K562 (cell line): ENCODE measurements around the gene ASS1. TPM values are rescaled to one million over a fixed set of nuclear protein-coding genes. Genes with fewer than 3 reads are reported as not detected.

Experiments
- ATAC-seq: fragments of 200-7000 bp; cut with Tn5 transposase; 3 replicates; pipeline ENCODE4 v1.9.1; 2020; ENCODE audit warnings: moderate library complexity
- BruUV-seq: library from RNA; stranded (reverse); fragments of 400-500 nt; replicated peaks from 2 replicates; lab custom pipeline; 2021; lab: Mats Ljungman, UMichigan
- CTCF ChIA-PET: fragments of 300-600 bp; formaldehyde crosslinking; extraction: SDS; loops from one replicate; lab custom pipeline; 2021; ENCODE audit warnings: low intra/inter-chr PET ratio; lab: Yijun Ruan, JAX
- POLR2A ChIA-PET: fragments of 300-600, 350-650 bp; sonication (Branson Sonifier 250); formaldehyde crosslinking; extraction: SDS; loops from one replicate; lab custom pipeline; 2021; ENCODE audit warnings: antibody characterized with exemption, inconsistent platforms; lab: Yijun Ruan, JAX
- DNase-seq, 4 experiments: peaks; one replicate each; pipeline versions ENCODE4 v3.0.0 to v3.0.0-alpha.2; 2011 to 2018; ENCODE audit warnings: low spot score in 3 of 4, mixed read lengths in 3 of 4; ENCODE audit errors: extremely low read depth in 1 of 4
- FAIRE-seq: peaks from 2 replicates; lab custom pipeline; 2011; peaks lifted over from hg19 to GRCh38; lab: Jason Lieb, UNC
- H2AFZ ChIP-seq: 2 replicates; pipeline ENCODE4 v1.6.0; 2011; ENCODE audit warnings: low read depth, low read length, control low read depth, inconsistent platforms
- H3K27ac ChIP-seq: fragments of 200-600 bp; 3 replicates; pipeline ENCODE4 v1.8.0; 2011; ENCODE audit warnings: low read depth, mild to moderate bottlenecking, control low read depth, inconsistent platforms, low read length, moderate library complexity, mixed read lengths; ENCODE audit errors: extremely low read depth
- H3K27me3 ChIP-seq, 2 experiments: fragments of 300-600 bp in 1 of 2; 2 replicates in 1 of 2; 3 replicates in 1 of 2; pipeline versions ENCODE4 v1.6.0 to v1.8.0; 2011; ENCODE audit warnings: inconsistent platforms in 2 of 2, low read length in 2 of 2, mild to moderate bottlenecking in 1 of 2, mixed read lengths in 1 of 2, moderate library complexity in 1 of 2; ENCODE audit not compliant: control insufficient read depth in 2 of 2, insufficient read depth in 2 of 2
- H3K36me3 ChIP-seq: fragments of 300-600 bp; 3 replicates; pipeline ENCODE4 v1.8.0; 2011; ENCODE audit warnings: mild to moderate bottlenecking, low read length, inconsistent platforms; ENCODE audit not compliant: control insufficient read depth, insufficient read depth
- H3K4me1 ChIP-seq, 2 experiments: fragments of 200-600 bp in 1 of 2; replicated peaks in 1 of 2; 2 replicates in 1 of 2; 3 replicates in 1 of 2; pipeline versions ENCODE4 v1.5.1 to v1.8.0; 2011; ENCODE audit warnings: inconsistent platforms in 2 of 2, low read length in 2 of 2, mild to moderate bottlenecking in 1 of 2, mixed read lengths in 1 of 2, moderate library complexity in 1 of 2; ENCODE audit not compliant: control insufficient read depth in 2 of 2, insufficient read depth in 2 of 2
- H3K4me2 ChIP-seq: 2 replicates; pipeline ENCODE4 v1.6.1; 2011; ENCODE audit warnings: low read length, control low read depth, inconsistent platforms, mixed read lengths; ENCODE audit not compliant: insufficient read depth
- H3K4me3 ChIP-seq: fragments of 200-600 bp; sonication (generic), shearing (Covaris generic); 2 replicates; pipeline ENCODE4 v1.5.1; 2016; ENCODE audit warnings: control low read depth, inconsistent platforms
- H3K79me2 ChIP-seq: fragments of 200-600 bp; 3 replicates; pipeline ENCODE4 v1.8.0; 2011; ENCODE audit warnings: low read length, inconsistent platforms; ENCODE audit not compliant: control insufficient read depth, insufficient read depth
- H3K9ac ChIP-seq, 2 experiments: 2 replicates each; pipeline versions ENCODE4 v1.6.0 to v1.6.1; 2011; ENCODE audit warnings: low read depth in 2 of 2, low read length in 2 of 2, control low read depth in 1 of 2, inconsistent platforms in 1 of 2, mild to moderate bottlenecking in 1 of 2, mixed read lengths in 1 of 2; ENCODE audit not compliant: insufficient read depth in 1 of 2
- H3K9me1 ChIP-seq: one replicate; pipeline ENCODE4 v1.6.0; 2011; ENCODE audit warnings: inconsistent platforms, mild to moderate bottlenecking, low read length, moderate library complexity; ENCODE audit not compliant: control insufficient read depth, insufficient read depth
- H3K9me3 ChIP-seq: replicated peaks from 2 replicates; pipeline ENCODE4 v1.5.1; 2011; ENCODE audit warnings: low read depth, low read length, inconsistent platforms; ENCODE audit not compliant: control insufficient read depth, insufficient read depth
- H4K20me1 ChIP-seq: replicated peaks from 2 replicates; pipeline ENCODE4 v1.6.1; 2011; ENCODE audit warnings: low read length, inconsistent platforms, mixed read lengths; ENCODE audit not compliant: control insufficient read depth, insufficient read depth
- CBX3 ChIP-seq, 2 experiments: IDR thresholded peaks; 1 replicate in 1 of 2; 2 replicates in 1 of 2; pipeline ENCODE4 v1.6.1; 2012; ENCODE audit warnings: inconsistent platforms in 2 of 2, low read length in 2 of 2, borderline replicate concordance in 1 of 2, control low read depth in 1 of 2
- DDX20 ChIP-seq: fragments of 450-650 bp; IDR thresholded peaks from 2 replicates; pipeline ENCODE4 v1.6.1; 2016; ENCODE audit warnings: missing genetic modification characterization, low read depth, mild to moderate bottlenecking, missing compliant biosample characterization, moderate library complexity
- DIDO1 ChIP-seq: fragments of 450-650 bp; IDR thresholded peaks from 2 replicates; pipeline ENCODE4 v1.6.1; 2016; ENCODE audit warnings: low read depth, missing biosample characterization, missing genetic modification characterization
- KDM2B ChIP-seq: fragments of 250-450 bp; sonication (Bioruptor Pico); IDR thresholded peaks from 2 replicates; pipeline ENCODE4 v1.8.0; 2021; ENCODE audit warnings: mild to moderate bottlenecking, moderate library complexity
- KDM5B ChIP-seq: fragments of 200-600 bp; sonication (generic); IDR thresholded peaks from 2 replicates; pipeline ENCODE4 v1.6.1; 2012; ENCODE audit warnings: low read depth, mild to moderate bottlenecking, moderate library complexity, low read length, control low read depth, inconsistent platforms; ENCODE audit not compliant: insufficient replicate concordance
- MED1 ChIP-seq: sonication (generic); formaldehyde crosslinking; IDR thresholded peaks from 2 replicates; pipeline ENCODE4 v1.8.1; 2023; ENCODE audit warnings: missing genetic modification reagents, borderline replicate concordance
- NCOA2 ChIP-seq, 2 experiments: fragments of 450-650 bp; IDR thresholded peaks; 2 replicates each; pipeline ENCODE4 v1.6.1; 2018; ENCODE audit warnings: mild to moderate bottlenecking in 2 of 2, moderate library complexity in 1 of 2; ENCODE audit not compliant: partially characterized antibody in 2 of 2
- PTRF ChIP-seq: fragments of 450-650 bp; IDR thresholded peaks from 2 replicates; pipeline ENCODE4 v1.6.1; 2016; ENCODE audit warnings: mild to moderate bottlenecking, missing genetic modification characterization, missing compliant biosample characterization
- SIN3B ChIP-seq: fragments of 450-650 bp; IDR thresholded peaks from 2 replicates; pipeline ENCODE4 v1.6.1; 2017; ENCODE audit warnings: low read depth, mild to moderate bottlenecking, moderate library complexity
- ZNF668 ChIP-seq: fragments of 250-450 bp; sonication (Bioruptor Pico); IDR thresholded peaks from 2 replicates; pipeline ENCODE4 v1.8.0; 2022; ENCODE audit warnings: mild to moderate bottlenecking, inconsistent platforms
- WGBS: fragments of 100-300 bp; shearing (Covaris generic); methylation state at CpG from one replicate; pipeline ENCODE4 v1.1.6; 2016; ENCODE audit warnings: low coverage, mixed read lengths; ENCODE audit not compliant: insufficient coverage; ENCODE audit errors: missing lambda C conversion rate; 5-methylcytosine and 5-hydroxymethylcytosine counted together
- in situ Hi-C: fragments of 300-500 bp; cut with MboI; formaldehyde crosslinking; loops from 4 replicates; pipeline ENCODE4 v1.15.0; 2018; ENCODE audit warnings: inconsistent platforms, mixed read lengths
- intact Hi-C: fragments of 100-400 bp; cut with micrococcal nuclease; formaldehyde crosslinking; loops from 2 replicates; pipeline ENCODE4 v1.14.2; 2022
- polyA plus RNA-seq, 8 experiments: library from polyadenylated mRNA; depleted of rRNA in 4 of 8; stranded (reverse) in 5 of 8; unstranded in 3 of 8; fragments of >200 nt; fragmentation: Nextera tagmentation in 2 of 8; fragmentation: Illumina TruSeq in 1 of 8; extraction: Ambion mirVana in 2 of 8; extraction: Trizol in 1 of 8; gene quantifications; 2 replicates each; pipeline versions ENCODE4 v1.2.1 to v1.2.3, GENCODE V29; 2011 to 2014; ENCODE audit warnings: inconsistent platforms in 1 of 8, missing spikeins in 1 of 8
- total RNA-seq, 7 experiments: library from RNA; depleted of rRNA in 6 of 7; stranded (reverse); fragments of >200 nt in 6 of 7; fragmentation: Illumina TruSeq in 2 of 7; extraction: Trizol in 2 of 7; gene quantifications; 2 replicates each; pipeline versions ENCODE4 v1.2.1 to v1.2.3, GENCODE V29; 2011 to 2021; ENCODE audit warnings: low replicate concordance in 1 of 7
- TF ChIP-seq, protein P1 (sequence below), 2 experiments: fragments of 200-800 bp in 1 of 2; sonication (Bioruptor generic) in 1 of 2; sonication (generic) in 1 of 2; formaldehyde crosslinking in 1 of 2; IDR thresholded peaks in 1 of 2; conservative IDR thresholded peaks in 1 of 2; 2 replicates each; pipeline versions ENCODE4 v1.5.0 to v1.6.1; 2016 to 2020; ENCODE audit warnings: missing compliant biosample characterization in 1 of 2, missing genetic modification characterization in 1 of 2, missing genetic modification reagents in 1 of 2
- TF ChIP-seq, protein P2 (sequence below): fragments of 250-450 bp; sonication (Bioruptor Pico); IDR thresholded peaks from 2 replicates; pipeline ENCODE4 v1.8.0; 2021; ENCODE audit warnings: mild to moderate bottlenecking, moderate library complexity

ASS1 gene
- total and polyA plus RNA-seq, 9 of the 15 experiments (the other 6 are each of a cell fraction or from before 2014, with no cell fraction given): 1.5 to 5.7 (median 3.7) TPM

DNA sequence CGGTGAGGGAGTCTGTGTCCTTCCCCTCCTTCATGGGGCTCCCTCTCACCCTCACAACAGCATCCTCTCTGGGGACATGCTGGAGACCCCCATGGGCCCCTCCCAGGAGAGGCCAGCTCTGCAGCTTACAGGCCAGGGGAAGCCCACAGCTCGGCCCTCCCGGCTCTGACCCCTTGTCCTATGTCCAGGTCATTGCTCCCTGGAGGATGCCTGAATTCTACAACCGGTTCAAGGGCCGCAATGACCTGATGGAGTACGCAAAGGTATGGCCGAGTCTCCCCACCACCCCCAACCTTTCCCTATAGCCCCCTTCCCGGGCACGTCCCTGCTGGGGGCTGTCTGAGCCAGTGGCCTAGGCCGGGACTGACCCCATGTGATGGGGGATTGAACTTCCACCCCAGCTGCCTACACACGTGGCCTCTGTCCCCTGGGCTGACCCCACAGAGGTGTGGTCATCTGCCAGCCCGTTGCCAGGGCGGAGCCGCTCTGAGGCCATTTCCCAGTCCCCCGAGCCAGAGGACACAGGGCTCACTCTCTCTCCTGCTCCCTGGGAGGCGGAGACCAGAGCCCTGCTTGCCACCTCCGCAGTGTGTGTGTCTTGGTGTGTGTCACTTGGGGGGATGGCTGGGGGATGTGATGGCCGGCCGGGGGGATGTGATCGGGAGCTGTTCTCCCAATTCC, 21.9 kb downstream of the ASS1 start:
- no TSS peak for BruUV-seq
- DNase-seq (no peak), FAIRE-seq (no peak), ATAC-seq (no peak)
- Histone ChIP-seq H3K79me2 (no peaks in the 10 kb centered on the region), H4K20me1 (peaks cover 5% of the 10 kb centered on the region), H3K9me3 (no peaks in the 10 kb centered on the region), H3K4me3 (no peak overlapping the region), H3K27ac (no peak overlapping the region), H3K4me2 (no peak overlapping the region), H3K9me1 (no peaks in the 10 kb centered on the region), H3K9ac (peak overlapping the region in 1 of 2 experiments; percentile 52; a peak in 1 of 4 replicates), H3K36me3 (no peaks in the 10 kb centered on the region), H3K4me1 (peaks cover 0 to 49% of the 10 kb centered on the region in 2 experiments; a peak in 2 of 5 replicates), H2AFZ (no peak overlapping the region), H3K27me3 (peaks cover 3 to 39% of the 10 kb centered on the region in 2 experiments; a peak in 4 of 5 replicates)
- ChIA-PET CTCF (no interaction called here), POLR2A (interaction anchor here (0.9 to 1.2 kb wide), 3 partner anchors 21 to 215 kb away, joined by 4 to 5 read pairs (median 5); no protein-coding TSS in a partner anchor)
- intact Hi-C loops (no loop called here), in situ Hi-C loops (no loop called here)
- no peak for TF ChIP-seq CBX3 (IDR thresholded peaks at IDR 0.05; ENCODE audit: borderline replicate concordance in 1 of 2, low read length in 2 of 2)
- TF ChIP-seq, protein P1, sequence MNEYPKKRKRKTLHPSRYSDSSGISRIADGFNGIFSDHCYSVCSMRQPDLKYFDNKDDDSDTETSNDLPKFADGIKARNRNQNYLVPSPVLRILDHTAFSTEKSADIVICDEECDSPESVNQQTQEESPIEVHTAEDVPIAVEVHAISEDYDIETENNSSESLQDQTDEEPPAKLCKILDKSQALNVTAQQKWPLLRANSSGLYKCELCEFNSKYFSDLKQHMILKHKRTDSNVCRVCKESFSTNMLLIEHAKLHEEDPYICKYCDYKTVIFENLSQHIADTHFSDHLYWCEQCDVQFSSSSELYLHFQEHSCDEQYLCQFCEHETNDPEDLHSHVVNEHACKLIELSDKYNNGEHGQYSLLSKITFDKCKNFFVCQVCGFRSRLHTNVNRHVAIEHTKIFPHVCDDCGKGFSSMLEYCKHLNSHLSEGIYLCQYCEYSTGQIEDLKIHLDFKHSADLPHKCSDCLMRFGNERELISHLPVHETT (CRISPR knock-in tag; conservative IDR thresholded peaks at IDR 0.05 in 1 of 2, IDR thresholded peaks at IDR 0.05 in 1 of 2): no peak
- TF ChIP-seq MED1 (CRISPR knock-in tag): no peak
- no peak for TF ChIP-seq NCOA2 (IDR thresholded peaks at IDR 0.05; ENCODE audit: partially characterized antibody in 2 of 2)
- no peak for TF ChIP-seq DIDO1 (tag)
- TF ChIP-seq, protein P2, sequence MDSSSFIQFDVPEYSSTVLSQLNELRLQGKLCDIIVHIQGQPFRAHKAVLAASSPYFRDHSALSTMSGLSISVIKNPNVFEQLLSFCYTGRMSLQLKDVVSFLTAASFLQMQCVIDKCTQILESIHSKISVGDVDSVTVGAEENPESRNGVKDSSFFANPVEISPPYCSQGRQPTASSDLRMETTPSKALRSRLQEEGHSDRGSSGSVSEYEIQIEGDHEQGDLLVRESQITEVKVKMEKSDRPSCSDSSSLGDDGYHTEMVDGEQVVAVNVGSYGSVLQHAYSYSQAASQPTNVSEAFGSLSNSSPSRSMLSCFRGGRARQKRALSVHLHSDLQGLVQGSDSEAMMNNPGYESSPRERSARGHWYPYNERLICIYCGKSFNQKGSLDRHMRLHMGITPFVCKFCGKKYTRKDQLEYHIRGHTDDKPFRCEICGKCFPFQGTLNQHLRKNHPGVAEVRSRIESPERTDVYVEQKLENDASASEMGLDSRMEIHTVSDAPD (CRISPR knock-in tag): no peak
- TF ChIP-seq PTRF: no peak
- no peak for TF ChIP-seq KDM2B (CRISPR knock-in tag)
- no peak for TF ChIP-seq SIN3B
- TF ChIP-seq DDX20 (tag): no peak
- no peak for TF ChIP-seq KDM5B
- no peak for TF ChIP-seq ZNF668 (CRISPR knock-in tag)
- whole genome bisulfite sequencing: 47% methylated on average over 17 of the region's 20 CpGs
